Sigmoid colon (tissue), 4 donors: ENCODE data around the gene RBM47.

Experiments used
- EP300 ChIP-seq, 4 donors: sonication (generic); formaldehyde crosslinking; IDR thresholded peaks; one replicate each; pipeline ENCODE4 v1.6.1; 2017; ENCODE audit warnings: antibody characterized with exemption in 4 of 4
- POLR2A ChIP-seq, 2 donors: fragments of 450-650 bp; IDR thresholded peaks; one replicate each; pipeline ENCODE4 v1.6.1; 2016; ENCODE audit warnings: antibody characterized with exemption in 2 of 2, mild to moderate bottlenecking in 2 of 2, moderate library complexity in 2 of 2

- TF ChIP-seq POLR2A (IDR thresholded peaks at IDR 0.05) (no peak), EP300 (IDR thresholded peaks at IDR 0.05) (no peak)
Observed at GRCh38 chr4:40562208-40562607, 67.5 kb downstream of the RBM47 start.
